Measurements from ENCODE around the gene NCLN. TPM values are rescaled to one million over a fixed set of nuclear protein-coding genes. Genes with fewer than 3 reads are reported as not detected.
A peak's percentile ranks its signal among the peaks of the same experiment; 100 is the strongest.
"Not testable (repeated sequence)": the region's sequence is repeated elsewhere in the genome, so short reads cannot be mapped to it uniquely, and the experiment has no call there.

The NCLN gene
- total RNA-seq, 4 donors from 2014 or later = 27.3 to 59.6 (median 40.8) TPM

GRCh38 chr19:3150739-3151329 is 34.9 kb upstream of the NCLN start:
- no peak for TF ChIP-seq CTCF (IDR thresholded peaks at IDR 0.05)
- TF ChIP-seq POLR2A (IDR thresholded peaks at IDR 0.05) = no peak
- no peak overlapping the region for H3K27ac ChIP-seq
- H3K27me3 ChIP-seq = peaks cover 0 to 6% (median 0%) of the 10 kb centered on the region in 4 donors
- H3K9me3 ChIP-seq = no peaks in the 10 kb centered on the region
- DNase-seq = no peak
- H3K4me1 ChIP-seq = peaks cover 8 to 23% (median 12%) of the 10 kb centered on the region in 3 donors
- H3K36me3 ChIP-seq = peaks cover 0 to 80% (median 16%) of the 10 kb centered on the region in 3 donors
- 76% methylated on average over 2 of the region's 5 CpGs; no CpG with 5 or more reads in 1 of the 2 donors for WGBS, 2 donors
- intact Hi-C loops (cut with DNase I) = no loop called here
- no peak overlapping the region for H3K4me3 ChIP-seq

- no peak for TF ChIP-seq CTCF (IDR thresholded peaks at IDR 0.05)
- Histone ChIP-seq H3K9me3 (no peaks in the 10 kb centered on the region), H3K36me3 (peaks cover 0 to 80% (median 16%) of the 10 kb centered on the region in 3 donors), H3K27me3 (peaks cover 0 to 6% (median 0%) of the 10 kb centered on the region in 4 donors), H3K27ac (no peak overlapping the region), H3K4me3 (no peak overlapping the region), H3K4me1 (peaks cover 8 to 17% (median 12%) of the 10 kb centered on the region in 3 donors)
- DNase-seq = no peak
- intact Hi-C loops (cut with DNase I) = no loop called here
- WGBS, 2 donors = 33 to 75% methylated on average over 3 to 9 of the region's 14 CpGs
These were observed 33.9 kb upstream of the NCLN start for GRCh38 chr19:3151563-3152418.

- Histone ChIP-seq H3K4me3 (no peak overlapping the region), H3K9me3 (no peaks in the 10 kb centered on the region), H3K4me1 (peaks cover 8 to 17% (median 12%) of the 10 kb centered on the region in 3 donors), H3K36me3 (peaks cover 0 to 82% (median 16%) of the 10 kb centered on the region in 3 donors), H3K27ac (no peak overlapping the region), H3K27me3 (peaks cover 0 to 6% (median 0%) of the 10 kb centered on the region in 4 donors)
- no peak for DNase-seq
- intact Hi-C loops (cut with DNase I) = no loop called here
- WGBS, 2 donors = 84 to 91% methylated on average over 3 of the region's 3 CpGs
- TF ChIP-seq CTCF (IDR thresholded peaks at IDR 0.05) (no peak), POLR2A (IDR thresholded peaks at IDR 0.05) (no peak)
These were observed 33.3 kb upstream of the NCLN start for GRCh38 chr19:3152419-3152780.

GRCh38 chr19:3153286-3154230 is 32.2 kb upstream of the NCLN start:
- no peak for TF ChIP-seq POLR2A (IDR thresholded peaks at IDR 0.05)
- no peak for TF ChIP-seq CTCF (IDR thresholded peaks at IDR 0.05)
- no peak overlapping the region for H3K27ac ChIP-seq
- WGBS, 2 donors = 89 to 90% methylated on average over 3 of the region's 3 CpGs
- no peaks in the 10 kb centered on the region for H3K9me3 ChIP-seq
- no peak for DNase-seq
- no peak overlapping the region for H3K4me3 ChIP-seq
- peaks cover 8 to 17% (median 12%) of the 10 kb centered on the region in 3 donors for H3K4me1 ChIP-seq
- H3K27me3 ChIP-seq = peaks cover 0 to 6% (median 0%) of the 10 kb centered on the region in 4 donors
- peaks cover 0 to 86% (median 20%) of the 10 kb centered on the region in 3 donors for H3K36me3 ChIP-seq
- intact Hi-C loops (cut with DNase I) = no loop called here

GRCh38 chr19:3154447-3154846 is 31.3 kb upstream of the NCLN start:
- H3K27me3 ChIP-seq; H3K9me3 ChIP-seq; intact Hi-C loops (cut with DNase I); DNase-seq: not testable (repeated sequence)
- H3K4me1 ChIP-seq = peaks cover 8 to 17% (median 12%) of the 10 kb centered on the region in 3 donors
- H3K36me3 ChIP-seq = peaks cover 0 to 86% (median 20%) of the 10 kb centered on the region in 3 donors
- peak overlapping the region in 1 of 4 donors; percentile 34 for H3K4me3 ChIP-seq
- H3K27ac ChIP-seq = peak overlapping the region in 3 of 4 donors; percentile 16 to 86 (median 34)
- WGBS, 2 donors = 76 to 83% methylated on average over 3 of the region's 3 CpGs
